Activated CD4-positive, CD25-positive, alpha-beta regulatory T cell treated with anti-CD3 and anti-CD28 coated beads, Interleukin-2, amount 50 U/mL, for 16 hours (primary cell): ENCODE data around the gene ESRRG.

Experiments used
- DNase-seq: peaks from one replicate; pipeline ENCODE4 v3.0.0-alpha.2; 2020; ENCODE audit warnings: low read depth, low spot score

ESRRG gene

DNA sequence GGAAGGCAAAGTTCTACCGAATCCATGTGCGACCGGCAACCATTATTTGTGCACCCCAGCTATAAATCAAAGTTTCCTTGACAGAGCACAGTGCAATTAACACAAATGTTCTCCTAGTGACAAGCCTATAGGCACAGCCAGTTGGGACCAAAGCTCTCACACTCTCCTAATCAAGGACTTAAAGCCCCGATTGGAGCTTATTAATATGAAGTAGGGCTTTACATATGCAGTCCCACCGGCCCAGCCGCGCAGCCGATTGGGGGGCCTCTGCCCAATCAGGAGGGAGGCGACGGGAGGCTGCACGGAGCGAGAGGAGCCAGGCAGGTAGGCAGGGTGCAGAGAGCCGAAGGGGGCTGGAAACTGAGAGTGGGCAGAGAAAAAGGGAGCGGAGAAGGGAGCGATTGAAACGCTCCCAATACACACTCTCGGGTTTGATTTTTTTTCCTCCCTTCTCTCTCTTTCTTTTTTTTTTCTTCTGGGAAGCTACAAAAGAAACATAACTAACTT is at the start of gene ESRRG:
Gene ESRRG (minus strand): TSS at position 156 of the 507 bp plus-strand sequence. CDS start 130 bp downstream, at position 26.
- no peak for DNase-seq

GRCh38 chr1:216771922-216772321 is 48.7 kb upstream of the ESRRG start:
- DNase-seq = no peak

DNA sequence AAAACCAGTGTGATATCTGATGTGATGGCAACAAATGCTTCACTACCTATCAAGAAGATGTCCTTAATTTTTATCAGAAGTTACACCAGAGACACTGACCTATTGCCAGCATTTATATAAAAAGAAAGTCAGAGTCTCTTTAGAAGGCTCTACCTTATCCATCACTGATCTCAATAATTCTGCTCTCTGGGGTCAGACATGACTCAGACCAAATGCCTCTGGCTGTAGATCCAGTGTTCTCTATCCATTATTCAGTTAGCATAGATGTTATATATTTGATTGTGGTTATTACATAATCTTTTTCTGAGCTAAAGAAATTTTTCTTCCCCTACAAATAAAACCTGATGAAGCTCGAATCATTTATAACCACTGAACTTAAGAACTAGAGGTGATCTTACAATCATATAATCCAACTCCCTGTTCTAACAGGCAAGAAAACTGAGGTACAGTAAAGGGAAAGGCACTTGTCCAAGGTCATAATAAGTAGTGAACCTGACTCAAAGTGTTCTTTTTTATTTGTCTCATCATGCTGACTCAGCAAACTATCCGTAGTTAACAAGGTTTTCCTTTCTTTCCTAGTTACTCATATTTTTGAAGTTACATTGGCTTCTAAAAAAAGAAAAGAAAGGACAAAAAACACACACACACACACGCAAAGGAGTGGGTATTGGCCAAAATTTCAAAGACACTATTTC is 43.6 kb upstream of the ESRRG start:
- no peak for DNase-seq

GRCh38 chr1:216765346-216766300 is 42.4 kb upstream of the ESRRG start:
- no peak for DNase-seq

DNA sequence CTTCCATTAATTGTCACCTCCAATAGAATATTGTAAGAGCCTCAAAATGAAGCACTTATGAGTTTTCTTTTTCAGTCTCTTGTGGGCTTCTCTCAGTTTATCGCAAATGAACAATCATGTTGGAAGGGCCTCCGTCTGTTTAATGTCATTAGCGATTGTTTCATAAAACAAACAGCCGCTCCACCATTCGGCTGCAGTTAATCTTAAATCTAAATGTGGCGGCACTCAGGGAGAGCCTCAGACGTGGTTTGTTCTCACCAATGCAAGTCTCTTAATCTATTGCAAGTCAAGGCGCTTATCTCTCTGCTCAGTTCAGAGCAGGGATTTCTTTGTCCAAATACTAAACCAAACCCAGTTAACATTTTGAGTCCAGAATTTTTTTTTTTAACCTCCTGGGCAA is 34.9 kb upstream of the ESRRG start:
- DNase-seq = no peak

- DNase-seq = no peak
Measured at GRCh38 chr1:216757110-216757509, 33.9 kb upstream of the ESRRG start.

- no peak for DNase-seq
Measured at GRCh38 chr1:216750961-216751360, 27.7 kb upstream of the ESRRG start.

DNA sequence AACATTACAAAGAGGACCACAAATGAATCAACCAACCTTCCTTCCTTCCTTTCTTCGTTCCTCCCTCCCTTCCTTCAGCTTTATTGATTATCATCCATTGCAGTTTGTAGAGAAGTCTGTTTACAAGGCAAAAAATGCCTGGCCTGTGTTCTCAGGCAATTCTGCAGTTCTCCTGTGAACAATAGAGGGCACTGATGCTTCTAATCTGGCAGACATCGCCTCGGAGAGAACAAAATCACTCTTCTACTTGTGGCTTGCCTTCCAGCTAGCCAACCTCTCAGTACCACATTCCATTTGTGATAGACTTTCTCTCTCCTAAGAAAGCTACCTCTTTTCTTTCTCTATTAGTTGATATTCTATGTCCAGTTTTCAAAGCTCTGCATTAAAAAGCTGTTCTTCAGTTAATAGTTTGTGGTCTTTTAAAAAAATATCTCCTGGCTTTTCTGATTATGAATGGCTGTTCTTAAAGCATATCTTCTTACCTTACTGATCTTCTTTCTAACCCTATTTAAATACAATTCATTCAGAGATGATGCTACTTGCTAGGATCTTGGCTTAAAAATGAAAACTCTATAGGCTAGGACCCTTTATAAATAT is 26.9 kb upstream of the ESRRG start:
- no peak for DNase-seq

DNA sequence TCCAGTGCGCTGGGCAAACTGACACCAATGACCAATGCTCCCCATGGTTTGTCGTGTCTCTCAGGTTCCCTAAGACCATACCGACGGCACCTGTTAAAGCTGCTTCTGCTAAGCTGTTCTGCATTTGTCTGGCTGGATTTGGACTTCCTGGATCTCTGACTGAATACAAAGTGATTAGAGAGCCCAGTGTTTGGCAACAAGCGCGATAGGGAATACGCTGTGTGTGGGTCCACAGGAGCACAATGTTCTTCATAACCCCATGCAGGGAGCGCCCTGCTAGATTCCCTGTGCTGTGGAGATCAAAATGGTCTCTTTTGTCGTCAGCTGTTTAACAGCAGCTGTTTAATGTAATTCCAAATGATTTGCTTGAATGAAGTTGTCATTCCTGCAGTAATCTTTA is 26.0 kb upstream of the ESRRG start:
- DNase-seq = no peak

- DNase-seq = no peak
Measured at GRCh38 chr1:216742625-216743024, 19.4 kb upstream of the ESRRG start.

GRCh38 chr1:216740331-216740730 is 17.1 kb upstream of the ESRRG start:
- DNase-seq = no peak

GRCh38 chr1:216739793-216740192 is 16.6 kb upstream of the ESRRG start:
- no peak for DNase-seq

GRCh38 chr1:216732121-216732520 is 8.9 kb upstream of the ESRRG start:
- DNase-seq = no peak

DNA sequence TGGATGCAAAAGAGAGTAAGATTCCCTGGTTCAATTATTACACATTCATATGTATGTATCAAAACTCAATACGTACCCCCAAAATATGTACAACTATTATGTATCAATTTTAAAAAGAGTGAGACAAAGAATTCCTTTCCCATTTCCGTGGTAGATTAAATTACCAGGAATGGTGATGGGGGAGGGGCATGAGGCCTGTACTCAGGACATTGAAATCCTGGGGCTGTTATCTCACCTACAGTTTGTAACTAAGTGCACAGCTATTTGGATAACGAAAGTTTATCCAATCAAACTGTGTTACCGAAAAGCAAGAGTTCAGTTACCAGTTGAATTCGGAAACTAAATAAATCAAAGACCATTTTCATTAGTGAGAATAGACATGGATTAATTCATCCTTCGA is 8.3 kb upstream of the ESRRG start:
- DNase-seq = no peak

DNA sequence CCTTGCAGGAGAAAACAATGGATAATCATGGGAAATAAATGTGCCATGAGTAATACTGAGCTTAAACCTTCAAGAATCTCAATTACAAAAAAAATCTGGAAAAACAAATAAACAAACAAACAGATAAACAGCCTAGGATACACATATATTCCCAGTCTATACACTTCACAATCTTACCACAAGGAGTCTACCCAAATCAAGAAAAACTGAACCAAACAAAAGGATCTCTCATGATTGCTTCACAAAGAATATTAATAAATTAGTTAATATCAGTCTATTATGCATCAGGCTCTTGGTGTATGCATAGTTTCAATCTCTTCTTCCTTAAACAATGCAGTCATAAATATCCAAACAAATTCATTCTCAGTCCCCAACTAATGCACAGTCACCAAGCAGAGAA is 3.2 kb upstream of the ESRRG start:
- no peak for DNase-seq

GRCh38 chr1:216722821-216723220 is 408 bp downstream of the ESRRG start:
- no peak for DNase-seq

DNA sequence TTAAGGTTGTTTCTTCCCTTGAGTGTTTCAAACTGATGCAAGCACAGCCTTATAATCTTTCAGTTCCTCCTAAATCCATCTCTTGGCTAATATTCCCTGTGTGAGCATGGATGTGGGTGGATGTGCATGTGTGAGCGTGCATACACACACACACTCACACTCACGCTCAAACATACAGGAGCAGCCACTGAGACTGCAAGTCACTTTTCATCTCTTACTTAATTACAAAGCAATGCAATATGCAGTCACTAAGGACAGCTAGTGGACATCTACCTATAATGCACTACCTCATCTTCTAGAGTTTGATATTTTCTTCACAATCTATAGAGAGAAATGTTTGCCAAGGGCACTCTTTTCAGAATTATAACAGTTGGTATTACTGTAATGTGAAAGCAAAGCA is 1.4 kb downstream of the ESRRG start:
- no peak for DNase-seq

- no peak for DNase-seq
Measured at GRCh38 chr1:216721062-216721461, 2.2 kb downstream of the ESRRG start.

DNA sequence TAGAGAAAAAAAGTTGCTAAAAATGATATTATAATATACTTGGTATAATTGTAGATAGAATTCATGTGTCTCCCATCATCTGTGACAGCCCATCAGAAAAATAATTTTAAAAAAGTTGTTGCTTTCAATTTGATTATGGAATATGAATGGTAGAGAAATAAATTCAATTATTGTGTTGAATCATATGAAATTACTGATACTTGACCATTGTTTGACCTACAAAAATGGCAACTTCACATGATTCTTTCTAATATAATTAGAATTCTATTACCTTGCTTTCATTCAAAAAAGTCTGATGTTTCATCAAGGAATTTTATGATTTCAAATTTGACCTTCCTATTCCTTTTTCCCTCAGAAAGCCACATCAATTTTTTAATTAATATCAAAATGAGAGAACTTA is 11.5 kb downstream of the ESRRG start:
- DNase-seq = no peak

DNA sequence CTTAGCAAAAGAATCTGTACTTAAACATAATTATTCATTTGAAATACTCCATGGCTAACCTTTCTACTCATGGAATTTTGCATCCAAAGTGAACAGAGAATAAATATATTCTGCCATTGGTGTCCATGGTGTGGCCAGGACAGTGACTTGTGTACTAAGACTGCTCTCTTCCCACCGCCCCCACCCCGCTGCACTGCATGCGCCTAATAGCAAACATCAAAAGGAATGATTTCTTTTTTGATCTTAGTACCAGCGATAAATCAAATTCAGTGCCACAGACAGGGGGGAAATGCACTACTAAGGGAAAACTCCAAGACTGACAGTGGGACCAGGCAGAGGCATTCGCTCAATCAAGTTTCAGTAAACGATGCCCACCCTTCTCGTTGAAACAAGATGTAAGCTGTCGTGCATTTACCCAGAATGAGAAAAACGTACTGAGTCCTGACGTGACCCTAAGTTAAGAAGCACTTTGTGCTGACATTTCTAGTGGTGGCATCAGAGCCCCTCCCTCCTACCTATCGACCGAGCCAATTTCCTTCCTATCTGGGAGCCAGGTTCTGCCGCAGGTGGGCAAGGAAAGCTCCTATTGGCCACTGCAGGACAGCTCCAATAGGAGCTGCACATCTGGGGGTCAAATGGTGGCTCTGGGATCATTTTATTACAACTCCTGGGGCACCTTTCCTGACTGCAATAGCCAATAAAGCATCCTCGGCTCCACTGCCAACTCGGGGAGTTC is 12.5 kb downstream of the ESRRG start:
- DNase-seq = no peak

DNA sequence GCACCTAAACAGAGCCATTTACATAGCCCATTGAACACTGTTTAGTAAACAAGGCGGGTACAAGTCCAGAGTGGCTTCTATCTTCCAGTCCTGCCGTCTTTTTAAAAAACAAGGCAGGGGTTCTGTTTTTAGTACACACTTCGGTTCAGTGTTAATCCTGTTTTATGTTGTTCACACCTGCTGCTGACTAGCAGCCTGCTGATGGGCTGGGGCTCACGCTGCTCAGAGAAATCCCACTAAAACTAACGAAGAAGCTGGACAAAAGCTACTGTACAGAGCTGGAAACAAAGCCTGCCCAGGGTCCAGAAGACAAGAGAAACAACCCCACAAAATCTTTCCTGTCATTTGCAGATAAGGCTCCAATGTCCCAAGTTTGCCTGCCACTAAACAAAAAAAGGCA is 13.2 kb downstream of the ESRRG start:
- DNase-seq = no peak

GRCh38 chr1:216705676-216706075 is 17.6 kb downstream of the ESRRG start:
- no peak for DNase-seq
